SK-N-SH treated with all-trans-retinoic acid at 6 μM for 48 hours (cell line): Measurements from ENCODE around the gene BCAT1.

ENCODE experiments used
- ATAC-seq: fragments of 200-7000 bp; cut with Tn5 transposase; 3 replicates; pipeline ENCODE4 v1.9.1; 2020; ENCODE audit warnings: mild to moderate bottlenecking, moderate library complexity
- BACH2 ChIP-seq: fragments of 250-450 bp; sonication (Bioruptor Pico); IDR thresholded peaks from 2 replicates; pipeline ENCODE4 v1.9.0; 2021; ENCODE audit warnings: mild to moderate bottlenecking, borderline replicate concordance
- CREB5 ChIP-seq: fragments of 250-450 bp; sonication (Bioruptor Pico); IDR thresholded peaks from 2 replicates; pipeline ENCODE4 v1.5.1; 2020; ENCODE audit warnings: low read depth, mild to moderate bottlenecking, moderate library complexity
- CSRNP3 ChIP-seq: fragments of 250-450 bp; sonication (Bioruptor Pico); IDR thresholded peaks from 2 replicates; pipeline ENCODE4 v1.5.1; 2021; ENCODE audit warnings: mild to moderate bottlenecking, moderate library complexity
- ESRRG ChIP-seq: fragments of 250-450 bp; sonication (Bioruptor Pico); IDR thresholded peaks from 2 replicates; pipeline ENCODE4 v1.6.1; 2021; ENCODE audit warnings: mild to moderate bottlenecking
- ISL1 ChIP-seq: fragments of 250-450 bp; sonication (Bioruptor Pico); IDR thresholded peaks from 2 replicates; pipeline ENCODE4 v2.1.2; 2022; ENCODE audit warnings: mild to moderate bottlenecking, moderate library complexity
- OSR1 ChIP-seq: fragments of 250-450 bp; sonication (Bioruptor Pico); IDR thresholded peaks from 2 replicates; pipeline ENCODE4 v1.8.0; 2022; ENCODE audit warnings: moderate library complexity, mild to moderate bottlenecking, inconsistent platforms
- PATZ1 ChIP-seq: fragments of 250-450 bp; sonication (Bioruptor Pico); IDR thresholded peaks from 2 replicates; pipeline ENCODE4 v1.8.0; 2020; ENCODE audit warnings: mild to moderate bottlenecking, moderate library complexity, borderline replicate concordance
- POU6F1 ChIP-seq: fragments of 250-450 bp; sonication (Bioruptor Pico); IDR thresholded peaks from 2 replicates; pipeline ENCODE4 v1.8.0; 2021; ENCODE audit warnings: low read depth, mild to moderate bottlenecking, moderate library complexity, borderline replicate concordance
- PPARA ChIP-seq: fragments of 250-450 bp; sonication (Bioruptor Pico); IDR thresholded peaks from 2 replicates; pipeline ENCODE4 v1.5.0; 2020; ENCODE audit warnings: mild to moderate bottlenecking, borderline replicate concordance
- RARB ChIP-seq: fragments of 250-450 bp; sonication (Bioruptor Pico); IDR thresholded peaks from 2 replicates; pipeline ENCODE4 v1.8.0; 2021; ENCODE audit warnings: mild to moderate bottlenecking, moderate library complexity
- SNAI2 ChIP-seq: fragments of 250-450 bp; sonication (Bioruptor Pico); IDR thresholded peaks from 2 replicates; pipeline ENCODE4 v1.5.0; 2020; ENCODE audit warnings: mild to moderate bottlenecking, moderate library complexity
- TCF4 ChIP-seq: fragments of 250-450 bp; sonication (Bioruptor Pico); IDR thresholded peaks from 2 replicates; pipeline ENCODE4 v1.8.0; 2021; ENCODE audit warnings: mild to moderate bottlenecking, moderate library complexity, borderline replicate concordance
- TOX ChIP-seq: fragments of 250-450 bp; sonication (Bioruptor Pico); IDR thresholded peaks from 2 replicates; pipeline ENCODE4 v1.8.0; 2021; ENCODE audit warnings: mild to moderate bottlenecking, moderate library complexity, borderline replicate concordance
- ZC3H10 ChIP-seq: fragments of 250-450 bp; sonication (Bioruptor Pico); IDR thresholded peaks from 2 replicates; pipeline ENCODE4 v1.5.1; 2021; ENCODE audit warnings: mild to moderate bottlenecking, moderate library complexity
- ZFP3 ChIP-seq: fragments of 250-450 bp; sonication (Bioruptor Pico); IDR thresholded peaks from 2 replicates; pipeline ENCODE4 v1.5.0; 2020; ENCODE audit warnings: mild to moderate bottlenecking, moderate library complexity
- ZNF565 ChIP-seq: fragments of 450-650 bp; formaldehyde crosslinking; conservative IDR thresholded peaks from 2 replicates; pipeline ENCODE4 v1.5.0; 2020; ENCODE audit warnings: low read depth, mild to moderate bottlenecking, moderate library complexity
- ZNF70 ChIP-seq: fragments of 450-650 bp; formaldehyde crosslinking; IDR thresholded peaks from 2 replicates; pipeline ENCODE4 v1.5.0; 2020; ENCODE audit warnings: mild to moderate bottlenecking, moderate library complexity
- ZNF8 ChIP-seq: fragments of 450-650 bp; formaldehyde crosslinking; IDR thresholded peaks from 2 replicates; pipeline ENCODE4 v1.5.0; 2020; ENCODE audit warnings: mild to moderate bottlenecking, moderate library complexity
- TF ChIP-seq, protein P1 (sequence below): fragments of 250-450 bp; sonication (Bioruptor Pico); IDR thresholded peaks from 2 replicates; pipeline ENCODE4 v1.5.0; 2020; ENCODE audit warnings: mild to moderate bottlenecking, moderate library complexity

BCAT1 gene

GRCh38 chr12:24791622-24792021 is 157.3 kb downstream of the BCAT1 start:
- no peak for ATAC-seq
- no peak for TF ChIP-seq TOX (CRISPR knock-in tag)
- TF ChIP-seq, all 23 proteins: peak for 0

- no peak for TF ChIP-seq ZNF8 (CRISPR knock-in tag)
- TF ChIP-seq ZNF70 (CRISPR knock-in tag): no peak
- TF ChIP-seq BACH2 (CRISPR knock-in tag): no peak
- TF ChIP-seq ZFP3 (CRISPR knock-in tag): no peak
- TF ChIP-seq PPARA (CRISPR knock-in tag): no peak
- TF ChIP-seq PATZ1: no peak
- TF ChIP-seq CSRNP3 (CRISPR knock-in tag): no peak
- TF ChIP-seq POU6F1 (CRISPR knock-in tag): no peak
- no peak for TF ChIP-seq SNAI2 (CRISPR knock-in tag)
- TF ChIP-seq, protein P1, sequence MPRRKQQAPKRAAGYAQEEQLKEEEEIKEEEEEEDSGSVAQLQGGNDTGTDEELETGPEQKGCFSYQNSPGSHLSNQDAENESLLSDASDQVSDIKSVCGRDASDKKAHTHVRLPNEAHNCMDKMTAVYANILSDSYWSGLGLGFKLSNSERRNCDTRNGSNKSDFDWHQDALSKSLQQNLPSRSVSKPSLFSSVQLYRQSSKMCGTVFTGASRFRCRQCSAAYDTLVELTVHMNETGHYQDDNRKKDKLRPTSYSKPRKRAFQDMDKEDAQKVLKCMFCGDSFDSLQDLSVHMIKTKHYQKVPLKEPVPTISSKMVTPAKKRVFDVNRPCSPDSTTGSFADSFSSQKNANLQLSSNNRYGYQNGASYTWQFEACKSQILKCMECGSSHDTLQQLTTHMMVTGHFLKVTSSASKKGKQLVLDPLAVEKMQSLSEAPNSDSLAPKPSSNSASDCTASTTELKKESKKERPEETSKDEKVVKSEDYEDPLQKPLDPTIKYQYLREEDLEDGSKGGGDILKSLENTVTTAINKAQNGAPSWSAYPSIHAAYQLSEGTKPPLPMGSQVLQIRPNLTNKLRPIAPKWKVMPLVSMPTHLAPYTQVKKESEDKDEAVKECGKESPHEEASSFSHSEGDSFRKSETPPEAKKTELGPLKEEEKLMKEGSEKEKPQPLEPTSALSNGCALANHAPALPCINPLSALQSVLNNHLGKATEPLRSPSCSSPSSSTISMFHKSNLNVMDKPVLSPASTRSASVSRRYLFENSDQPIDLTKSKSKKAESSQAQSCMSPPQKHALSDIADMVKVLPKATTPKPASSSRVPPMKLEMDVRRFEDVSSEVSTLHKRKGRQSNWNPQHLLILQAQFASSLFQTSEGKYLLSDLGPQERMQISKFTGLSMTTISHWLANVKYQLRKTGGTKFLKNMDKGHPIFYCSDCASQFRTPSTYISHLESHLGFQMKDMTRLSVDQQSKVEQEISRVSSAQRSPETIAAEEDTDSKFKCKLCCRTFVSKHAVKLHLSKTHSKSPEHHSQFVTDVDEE (CRISPR knock-in tag): no peak
- no peak for TF ChIP-seq CREB5 (CRISPR knock-in tag)
- TF ChIP-seq OSR1 (CRISPR knock-in tag): no peak
- TF ChIP-seq ZC3H10: no peak
- TF ChIP-seq RARB (CRISPR knock-in tag): no peak
- no peak for TF ChIP-seq ESRRG (CRISPR knock-in tag)
- TF ChIP-seq ISL1 (CRISPR knock-in tag): no peak
- no peak for ATAC-seq
These were observed 160.0 kb downstream of the BCAT1 start for GRCh38 chr12:24788886-24789285.

GRCh38 chr12:24780697-24781368 is 168.1 kb downstream of the BCAT1 start:
- TF ChIP-seq TCF4 (CRISPR knock-in tag) (peak; percentile 64; the same call in 1 of the 2 replicates), TOX (CRISPR knock-in tag) (0 out of 2 replicates have a peak, but pooled peaks have one; percentile 37), ZNF565 (CRISPR knock-in tag) (no peak)
- peak; percentile 81 for ATAC-seq
